ENCODE data around the gene PPP2R2C. TPM values are rescaled to one million over a fixed set of nuclear protein-coding genes. Genes with fewer than 3 reads are reported as not detected.

The PPP2R2C gene
- total RNA-seq, 1 experiment from 2014 or later = 32.9 TPM

GRCh38 chr4:6340446-6341015, 131.9 kb downstream of the PPP2R2C start:
- Histone ChIP-seq H3K4me3 (replicated peaks in 1 of 2; ENCODE audit: low read depth in 1 of 2, low read length in 2 of 2) (no peak overlapping the region), H3K9me2 (ENCODE audit: insufficient read depth) (no peaks in the 10 kb centered on the region), H3K27ac (ENCODE audit: low read depth, low read length) (no peak overlapping the region), H3K36me3 (ENCODE audit: control insufficient read depth in 1 of 2, insufficient read depth in 2 of 2, low read length in 2 of 2) (no peaks in the 10 kb centered on the region), H3K4me2 (ENCODE audit: low read length) (no peak overlapping the region), H3K9me3 (ENCODE audit: control insufficient read depth in 1 of 2, insufficient read depth in 1 of 2, low read depth in 1 of 2, low read length in 2 of 2) (no peaks in the 10 kb centered on the region), H3K27me3 (ENCODE audit: insufficient read depth, low read length) (0 out of 2 replicates have a peak, but pooled peaks cover 3% of the 10 kb centered on the region), H3K9ac (ENCODE audit: low read length) (no peak overlapping the region), H4K20me1 (ENCODE audit: insufficient read depth) (no peaks in the 10 kb centered on the region; the same call in 1 of the 2 replicates), H3K4me1 (ENCODE audit: control insufficient read depth in 1 of 2, insufficient read depth in 2 of 2, low read length in 2 of 2) (peaks cover 27 to 40% of the 10 kb centered on the region in 2 experiments), H3K79me2 (ENCODE audit: insufficient read depth, low read length) (no peaks in the 10 kb centered on the region), H2AFZ (ENCODE audit: low read depth, low read length, poor library complexity, severe bottlenecking) (no peak overlapping the region)
- TF ChIP-seq EGR1 (IDR thresholded peaks at IDR 0.05; ENCODE audit: low read depth) = no peak
- TF ChIP-seq TCF7L2 (IDR thresholded peaks at IDR 0.05; ENCODE audit: borderline replicate concordance, extremely low read depth, insufficient read depth, insufficient read length) = no peak
- TF ChIP-seq MAX (IDR thresholded peaks at IDR 0.05) = no peak
- TF ChIP-seq ZBTB33 (IDR thresholded peaks at IDR 0.05; ENCODE audit: extremely low read depth, insufficient replicate concordance, low read length) = no peak
- no peak for TF ChIP-seq YY1 (IDR thresholded peaks at IDR 0.05; ENCODE audit: extremely low read depth, insufficient replicate concordance, low read depth, low read length)
- no peak for TF ChIP-seq SIN3A (IDR thresholded peaks at IDR 0.05; ENCODE audit: low read depth)
- TF ChIP-seq, protein P1, sequence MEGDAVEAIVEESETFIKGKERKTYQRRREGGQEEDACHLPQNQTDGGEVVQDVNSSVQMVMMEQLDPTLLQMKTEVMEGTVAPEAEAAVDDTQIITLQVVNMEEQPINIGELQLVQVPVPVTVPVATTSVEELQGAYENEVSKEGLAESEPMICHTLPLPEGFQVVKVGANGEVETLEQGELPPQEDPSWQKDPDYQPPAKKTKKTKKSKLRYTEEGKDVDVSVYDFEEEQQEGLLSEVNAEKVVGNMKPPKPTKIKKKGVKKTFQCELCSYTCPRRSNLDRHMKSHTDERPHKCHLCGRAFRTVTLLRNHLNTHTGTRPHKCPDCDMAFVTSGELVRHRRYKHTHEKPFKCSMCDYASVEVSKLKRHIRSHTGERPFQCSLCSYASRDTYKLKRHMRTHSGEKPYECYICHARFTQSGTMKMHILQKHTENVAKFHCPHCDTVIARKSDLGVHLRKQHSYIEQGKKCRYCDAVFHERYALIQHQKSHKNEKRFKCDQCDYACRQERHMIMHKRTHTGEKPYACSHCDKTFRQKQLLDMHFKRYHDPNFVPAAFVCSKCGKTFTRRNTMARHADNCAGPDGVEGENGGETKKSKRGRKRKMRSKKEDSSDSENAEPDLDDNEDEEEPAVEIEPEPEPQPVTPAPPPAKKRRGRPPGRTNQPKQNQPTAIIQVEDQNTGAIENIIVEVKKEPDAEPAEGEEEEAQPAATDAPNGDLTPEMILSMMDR (IDR thresholded peaks at IDR 0.05 in 2 of 3, conservative IDR thresholded peaks at IDR 0.05 in 1 of 3; ENCODE audit: borderline replicate concordance in 1 of 3, insufficient read depth in 1 of 3, low read depth in 2 of 3, low read length in 2 of 3) = no peak
- TF ChIP-seq CEBPB (IDR thresholded peaks at IDR 0.05; ENCODE audit: low read depth) = no peak
- no peak for TF ChIP-seq ELF1 (IDR thresholded peaks at IDR 0.05; ENCODE audit: borderline replicate concordance, low read depth)
- TF ChIP-seq JUND (IDR thresholded peaks at IDR 0.05) = no peak
- TF ChIP-seq ZNF274 (IDR thresholded peaks at IDR 0.05; ENCODE audit: low read depth, low read length) = no peak
- TF ChIP-seq ATF3 (IDR thresholded peaks at IDR 0.05) = no peak
- TF ChIP-seq SRF (IDR thresholded peaks at IDR 0.05; ENCODE audit: low read depth) = no peak
- ChIA-PET CTCF (no interaction called here), POLR2A (no interaction called here), RAD21 (ENCODE audit: low non-redundant PET in 1 of 2, low total read pairs in 2 of 2, uncharacterized antibody in 2 of 2, unreplicated experiment in 2 of 2) (no interaction called here)
- ATAC-seq = no peak
- DNase-seq (ENCODE audit: low read depth, low spot score) = no peak
- intact Hi-C loops (cut with micrococcal nuclease) = no loop called here
- no TSS peak for BruUV-seq (replicated peaks)

Measured in HCT116 (cell line).